ENCODE results near the gene SYT14.

Gene SYT14

DNA sequence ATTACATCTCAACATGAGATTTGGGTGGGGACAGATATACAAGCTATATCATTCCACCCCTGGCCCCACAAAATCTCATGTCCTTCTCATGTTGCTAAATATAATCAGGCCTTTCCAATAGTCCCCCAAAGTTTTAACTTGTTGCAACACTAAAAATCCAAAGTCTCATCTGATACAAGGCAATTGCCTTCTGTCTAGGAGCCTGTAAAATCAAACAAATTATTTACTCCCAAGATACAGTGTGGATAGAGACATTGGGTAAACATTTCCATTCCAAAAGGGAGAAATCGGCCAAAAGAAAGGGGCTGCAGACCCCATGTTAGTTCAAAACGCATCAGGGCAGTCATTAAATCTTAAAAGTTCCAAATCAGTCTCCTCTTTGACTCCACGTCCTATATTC, 47.0 kb downstream of the SYT14 start:
- TF ChIP-seq, protein P1, sequence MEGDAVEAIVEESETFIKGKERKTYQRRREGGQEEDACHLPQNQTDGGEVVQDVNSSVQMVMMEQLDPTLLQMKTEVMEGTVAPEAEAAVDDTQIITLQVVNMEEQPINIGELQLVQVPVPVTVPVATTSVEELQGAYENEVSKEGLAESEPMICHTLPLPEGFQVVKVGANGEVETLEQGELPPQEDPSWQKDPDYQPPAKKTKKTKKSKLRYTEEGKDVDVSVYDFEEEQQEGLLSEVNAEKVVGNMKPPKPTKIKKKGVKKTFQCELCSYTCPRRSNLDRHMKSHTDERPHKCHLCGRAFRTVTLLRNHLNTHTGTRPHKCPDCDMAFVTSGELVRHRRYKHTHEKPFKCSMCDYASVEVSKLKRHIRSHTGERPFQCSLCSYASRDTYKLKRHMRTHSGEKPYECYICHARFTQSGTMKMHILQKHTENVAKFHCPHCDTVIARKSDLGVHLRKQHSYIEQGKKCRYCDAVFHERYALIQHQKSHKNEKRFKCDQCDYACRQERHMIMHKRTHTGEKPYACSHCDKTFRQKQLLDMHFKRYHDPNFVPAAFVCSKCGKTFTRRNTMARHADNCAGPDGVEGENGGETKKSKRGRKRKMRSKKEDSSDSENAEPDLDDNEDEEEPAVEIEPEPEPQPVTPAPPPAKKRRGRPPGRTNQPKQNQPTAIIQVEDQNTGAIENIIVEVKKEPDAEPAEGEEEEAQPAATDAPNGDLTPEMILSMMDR (IDR thresholded peaks at IDR 0.05; ENCODE audit: borderline replicate concordance, extremely low read depth, low read length, poor library complexity, severe bottlenecking): no peak
- TF ChIP-seq EZH2 (IDR thresholded peaks at IDR 0.05; ENCODE audit: borderline replicate concordance, low read depth, low read length, severe bottlenecking): no peak
- H3K9me3 ChIP-seq (ENCODE audit: insufficient read depth, low read length, severe bottlenecking): no peaks in the 10 kb centered on the region
- H3K36me3 ChIP-seq (ENCODE audit: insufficient read depth, low read length): no peaks in the 10 kb centered on the region
- no peak overlapping the region for H3K27ac ChIP-seq (ENCODE audit: low read length)
- H3K4me3 ChIP-seq (ENCODE audit: low read depth in 1 of 2, low read length in 2 of 2): no peak overlapping the region
- H3K4me1 ChIP-seq (ENCODE audit: insufficient read depth, low read length): no peaks in the 10 kb centered on the region
- H3K4me2 ChIP-seq (ENCODE audit: insufficient read depth, low read length): no peak overlapping the region
- H3K79me2 ChIP-seq (ENCODE audit: insufficient read depth, low read length): no peaks in the 10 kb centered on the region
- no peaks in the 10 kb centered on the region for H3K27me3 ChIP-seq (ENCODE audit: insufficient read depth, low read length, poor library complexity)
- H2AFZ ChIP-seq (ENCODE audit: low read depth, low read length): no peak overlapping the region
- no peak overlapping the region for H3K9ac ChIP-seq (ENCODE audit: low read depth, low read length)
- ATAC-seq (ENCODE audit: insufficient read depth, low read depth) (no peak), DNase-seq (no peak)
- H4K20me1 ChIP-seq (ENCODE audit: insufficient read depth, low read length): no peaks in the 10 kb centered on the region

DNA sequence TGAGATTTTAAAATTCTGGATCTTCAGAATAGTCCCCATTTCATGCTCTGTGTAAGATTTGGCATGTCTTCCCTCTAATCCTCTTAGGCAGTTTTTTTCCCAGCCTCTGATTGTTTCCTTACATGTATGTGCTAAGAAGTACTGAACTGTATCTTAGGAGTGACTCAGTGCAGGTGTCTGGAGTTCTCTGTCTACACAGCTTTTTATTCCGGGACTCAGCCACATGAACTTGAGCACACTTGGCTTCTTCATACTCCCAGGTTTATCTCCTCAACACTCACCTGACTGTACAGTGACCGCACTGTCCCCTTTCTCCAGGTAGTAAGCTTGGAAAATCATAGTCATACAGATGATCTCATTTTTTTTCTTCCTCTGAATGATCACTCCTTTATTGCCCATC, 50.7 kb downstream of the SYT14 start:
- Histone ChIP-seq H2AFZ (ENCODE audit: low read depth, low read length) (no peak overlapping the region), H3K4me2 (ENCODE audit: insufficient read depth, low read length) (no peak overlapping the region), H3K9ac (ENCODE audit: low read depth, low read length) (no peak overlapping the region), H3K27ac (ENCODE audit: low read length) (no peak overlapping the region), H3K79me2 (ENCODE audit: insufficient read depth, low read length) (no peaks in the 10 kb centered on the region), H4K20me1 (ENCODE audit: insufficient read depth, low read length) (no peaks in the 10 kb centered on the region), H3K27me3 (ENCODE audit: insufficient read depth, low read length, poor library complexity) (no peaks in the 10 kb centered on the region), H3K4me1 (ENCODE audit: insufficient read depth, low read length) (no peaks in the 10 kb centered on the region), H3K36me3 (ENCODE audit: insufficient read depth, low read length) (no peaks in the 10 kb centered on the region), H3K4me3 (ENCODE audit: low read depth in 1 of 2, low read length in 2 of 2) (no peak overlapping the region), H3K9me3 (ENCODE audit: insufficient read depth, low read length, severe bottlenecking) (no peaks in the 10 kb centered on the region)
- TF ChIP-seq, protein P1 (IDR thresholded peaks at IDR 0.05; ENCODE audit: borderline replicate concordance, extremely low read depth, low read length, poor library complexity, severe bottlenecking): no peak
- TF ChIP-seq EZH2 (IDR thresholded peaks at IDR 0.05; ENCODE audit: borderline replicate concordance, low read depth, low read length, severe bottlenecking): no peak
- no peak for ATAC-seq (ENCODE audit: insufficient read depth, low read depth)
- DNase-seq: no peak

DNA sequence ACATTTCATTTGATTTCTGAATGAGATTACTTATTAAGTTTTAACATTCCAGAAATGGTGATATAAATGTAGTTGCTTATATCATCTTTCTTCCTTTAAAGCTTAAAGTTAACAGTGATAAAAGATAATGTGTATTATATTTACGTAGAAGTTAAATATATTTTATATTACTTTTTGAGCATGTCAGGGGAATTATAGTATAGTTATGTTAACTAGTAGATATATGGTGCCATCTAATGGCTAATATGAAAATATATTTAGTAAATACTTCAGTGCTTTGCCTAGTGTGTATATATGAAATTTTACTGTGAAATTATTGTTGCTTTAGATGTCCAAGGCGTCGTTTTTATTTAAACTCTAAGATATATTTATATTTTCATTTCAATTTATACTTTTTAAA, 51.5 kb downstream of the SYT14 start:
- Histone ChIP-seq H3K36me3 (ENCODE audit: insufficient read depth, low read length) (no peaks in the 10 kb centered on the region), H3K9ac (ENCODE audit: low read depth, low read length) (no peak overlapping the region), H3K27ac (ENCODE audit: low read length) (no peak overlapping the region), H3K4me1 (ENCODE audit: insufficient read depth, low read length) (no peaks in the 10 kb centered on the region), H3K79me2 (ENCODE audit: insufficient read depth, low read length) (no peaks in the 10 kb centered on the region), H3K4me2 (ENCODE audit: insufficient read depth, low read length) (no peak overlapping the region), H2AFZ (ENCODE audit: low read depth, low read length) (no peak overlapping the region), H4K20me1 (ENCODE audit: insufficient read depth, low read length) (no peaks in the 10 kb centered on the region), H3K27me3 (ENCODE audit: insufficient read depth, low read length, poor library complexity) (no peaks in the 10 kb centered on the region), H3K9me3 (ENCODE audit: insufficient read depth, low read length, severe bottlenecking) (no peaks in the 10 kb centered on the region), H3K4me3 (ENCODE audit: low read depth in 1 of 2, low read length in 2 of 2) (no peak overlapping the region)
- TF ChIP-seq, protein P1 (IDR thresholded peaks at IDR 0.05; ENCODE audit: borderline replicate concordance, extremely low read depth, low read length, poor library complexity, severe bottlenecking): peak; percentile 30
- no peak for TF ChIP-seq EZH2 (IDR thresholded peaks at IDR 0.05; ENCODE audit: borderline replicate concordance, low read depth, low read length, severe bottlenecking)
- ATAC-seq (ENCODE audit: insufficient read depth, low read depth) (no peak), DNase-seq (no peak)
